ENCODE results near the gene ARFGEF2.

DNA sequence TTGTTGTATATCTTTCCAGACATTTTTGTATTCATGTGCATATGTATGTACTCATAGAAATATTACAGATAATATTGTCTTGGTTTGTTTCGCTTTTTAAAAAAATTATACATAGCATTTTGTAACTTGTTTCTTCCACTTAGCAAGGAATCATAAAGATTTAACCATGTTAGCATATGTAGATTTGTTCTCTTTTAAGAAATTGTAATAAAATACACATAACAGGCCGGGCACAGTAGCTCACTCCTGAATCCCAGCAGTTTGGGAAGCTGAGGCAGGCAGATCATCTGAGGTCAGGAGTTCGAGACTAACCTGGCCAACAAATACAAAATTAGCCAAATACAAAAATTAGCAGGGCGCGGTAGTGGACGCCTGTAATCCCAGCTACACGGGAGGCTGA is 80.2 kb downstream of the ARFGEF2 start:
- TF ChIP-seq, protein P1, sequence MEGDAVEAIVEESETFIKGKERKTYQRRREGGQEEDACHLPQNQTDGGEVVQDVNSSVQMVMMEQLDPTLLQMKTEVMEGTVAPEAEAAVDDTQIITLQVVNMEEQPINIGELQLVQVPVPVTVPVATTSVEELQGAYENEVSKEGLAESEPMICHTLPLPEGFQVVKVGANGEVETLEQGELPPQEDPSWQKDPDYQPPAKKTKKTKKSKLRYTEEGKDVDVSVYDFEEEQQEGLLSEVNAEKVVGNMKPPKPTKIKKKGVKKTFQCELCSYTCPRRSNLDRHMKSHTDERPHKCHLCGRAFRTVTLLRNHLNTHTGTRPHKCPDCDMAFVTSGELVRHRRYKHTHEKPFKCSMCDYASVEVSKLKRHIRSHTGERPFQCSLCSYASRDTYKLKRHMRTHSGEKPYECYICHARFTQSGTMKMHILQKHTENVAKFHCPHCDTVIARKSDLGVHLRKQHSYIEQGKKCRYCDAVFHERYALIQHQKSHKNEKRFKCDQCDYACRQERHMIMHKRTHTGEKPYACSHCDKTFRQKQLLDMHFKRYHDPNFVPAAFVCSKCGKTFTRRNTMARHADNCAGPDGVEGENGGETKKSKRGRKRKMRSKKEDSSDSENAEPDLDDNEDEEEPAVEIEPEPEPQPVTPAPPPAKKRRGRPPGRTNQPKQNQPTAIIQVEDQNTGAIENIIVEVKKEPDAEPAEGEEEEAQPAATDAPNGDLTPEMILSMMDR (IDR thresholded peaks at IDR 0.05 in 4 of 5, conservative IDR thresholded peaks at IDR 0.05 in 1 of 5): no peak
- no peak for TF ChIP-seq POLR2A (IDR thresholded peaks at IDR 0.05)

All from gastrocnemius medialis (tissue), 4 donors.